HG02610 (cell line): ENCODE results near the gene MEF2D.

Experiments used
- ATAC-seq: cut with Tn5 transposase; IDR thresholded peaks from one replicate; pipeline ENCODE4 v1.9.1; 2021; ENCODE audit warnings: mild to moderate bottlenecking, moderate library complexity; ENCODE audit not compliant: unreplicated experiment

MEF2D gene

GRCh38 chr1:156430866-156431265 lies 69.7 kb downstream of the MEF2D start:
- no peak for ATAC-seq

- ATAC-seq, result no peak
Measured at GRCh38 chr1:156430303-156430702, 70.3 kb downstream of the MEF2D start.

- no peak for ATAC-seq
Measured at GRCh38 chr1:156429313-156430060, 71.1 kb downstream of the MEF2D start.

GRCh38 chr1:156428746-156429288 lies 71.8 kb downstream of the MEF2D start:
- ATAC-seq, result no peak

GRCh38 chr1:156427957-156428356 lies 72.6 kb downstream of the MEF2D start:
- ATAC-seq, result no peak

- ATAC-seq, result no peak
Measured at GRCh38 chr1:156425943-156426342, 74.6 kb downstream of the MEF2D start.

GRCh38 chr1:156424806-156425432 lies 75.7 kb downstream of the MEF2D start:
- no peak for ATAC-seq

GRCh38 chr1:156423422-156424352 lies 76.9 kb downstream of the MEF2D start:
- ATAC-seq, result no peak

GRCh38 chr1:156422602-156423091 lies 77.9 kb downstream of the MEF2D start:
- ATAC-seq, result no peak

GRCh38 chr1:156421939-156422601 lies 78.5 kb downstream of the MEF2D start:
- ATAC-seq, result no peak

GRCh38 chr1:156421062-156421938 lies 79.3 kb downstream of the MEF2D start:
- peak; percentile 79 for ATAC-seq

GRCh38 chr1:156420205-156421061 lies 80.1 kb downstream of the MEF2D start:
- peak; percentile 12 for ATAC-seq

GRCh38 chr1:156419854-156420204 lies 80.7 kb downstream of the MEF2D start:
- no peak for ATAC-seq

GRCh38 chr1:156418416-156419070 lies 82.0 kb downstream of the MEF2D start:
- no peak for ATAC-seq

- no peak for ATAC-seq
Measured at GRCh38 chr1:156417401-156418020, 83.1 kb downstream of the MEF2D start.

GRCh38 chr1:156416993-156417392 lies 83.6 kb downstream of the MEF2D start:
- ATAC-seq, result no peak

GRCh38 chr1:156414461-156415064 lies 86.0 kb downstream of the MEF2D start:
- no peak for ATAC-seq
